DND-41 (cell line): ENCODE data around the gene EPB41L4A.

ENCODE experiments used
- ATAC-seq: fragments of 200-7000 bp; cut with Tn5 transposase; 3 replicates; pipeline ENCODE4 v1.9.1; 2021; ENCODE audit warnings: low read depth; ENCODE audit not compliant: insufficient read depth
- DNase-seq: peaks from one replicate; pipeline ENCODE4 v3.0.0-alpha.2; 2020
- H2AFZ ChIP-seq: 2 replicates; pipeline ENCODE4 v1.6.0; 2012; ENCODE audit warnings: low read depth, low read length
- H3K27ac ChIP-seq: 2 replicates; pipeline ENCODE4 v1.5.1; 2012; ENCODE audit warnings: low read length, inconsistent platforms
- H3K27me3 ChIP-seq: fragments of 200-600 bp; sonication (generic); 2 replicates; pipeline ENCODE4 v1.6.0; 2012; ENCODE audit warnings: low read length, mild to moderate bottlenecking, inconsistent platforms; ENCODE audit not compliant: insufficient read depth, poor library complexity
- H3K36me3 ChIP-seq: 2 replicates; pipeline ENCODE4 v1.5.1; 2012; ENCODE audit warnings: low read length, inconsistent platforms; ENCODE audit not compliant: insufficient read depth
- H3K4me1 ChIP-seq: 2 replicates; pipeline ENCODE4 v1.5.1; 2012; ENCODE audit warnings: mild to moderate bottlenecking, low read length; ENCODE audit not compliant: insufficient read depth
- H3K4me2 ChIP-seq: 2 replicates; pipeline ENCODE4 v1.6.0; 2012; ENCODE audit warnings: mild to moderate bottlenecking, moderate library complexity, low read length, inconsistent platforms; ENCODE audit not compliant: insufficient read depth
- H3K4me3 ChIP-seq, 2 experiments: fragments of 200-600 bp in 1 of 2; shearing (Covaris generic) in 1 of 2; 2 replicates each; pipeline ENCODE4 v1.5.1; 2012 to 2016; ENCODE audit warnings: inconsistent platforms in 2 of 2, low read length in 2 of 2, mild to moderate bottlenecking in 2 of 2, low read depth in 1 of 2, moderate library complexity in 1 of 2
- H3K79me2 ChIP-seq: 2 replicates; pipeline ENCODE4 v1.6.0; 2012; ENCODE audit warnings: low read length, inconsistent platforms; ENCODE audit not compliant: insufficient read depth
- H3K9ac ChIP-seq: 2 replicates; pipeline ENCODE4 v1.6.0; 2012; ENCODE audit warnings: low read depth, mild to moderate bottlenecking, inconsistent platforms, low read length, moderate library complexity
- H3K9me3 ChIP-seq: 2 replicates; pipeline ENCODE4 v1.5.1; 2012; ENCODE audit warnings: low read length, moderate library complexity, mild to moderate bottlenecking, inconsistent platforms; ENCODE audit not compliant: insufficient read depth, severe bottlenecking
- H4K20me1 ChIP-seq: 2 replicates; pipeline ENCODE4 v1.6.0; 2012; ENCODE audit warnings: low read length; ENCODE audit not compliant: insufficient read depth
- EZH2 ChIP-seq: IDR thresholded peaks from 3 replicates; pipeline ENCODE4 v1.6.1; 2012; ENCODE audit warnings: borderline replicate concordance, low read depth, mild to moderate bottlenecking, moderate library complexity, low read length, inconsistent platforms; ENCODE audit not compliant: severe bottlenecking
- TF ChIP-seq, protein P1 (sequence below): IDR thresholded peaks from 2 replicates; pipeline ENCODE4 v1.5.1; 2012; ENCODE audit warnings: borderline replicate concordance, low read length, moderate library complexity, mild to moderate bottlenecking; ENCODE audit not compliant: poor library complexity, severe bottlenecking; ENCODE audit errors: extremely low read depth

EPB41L4A gene

DNA sequence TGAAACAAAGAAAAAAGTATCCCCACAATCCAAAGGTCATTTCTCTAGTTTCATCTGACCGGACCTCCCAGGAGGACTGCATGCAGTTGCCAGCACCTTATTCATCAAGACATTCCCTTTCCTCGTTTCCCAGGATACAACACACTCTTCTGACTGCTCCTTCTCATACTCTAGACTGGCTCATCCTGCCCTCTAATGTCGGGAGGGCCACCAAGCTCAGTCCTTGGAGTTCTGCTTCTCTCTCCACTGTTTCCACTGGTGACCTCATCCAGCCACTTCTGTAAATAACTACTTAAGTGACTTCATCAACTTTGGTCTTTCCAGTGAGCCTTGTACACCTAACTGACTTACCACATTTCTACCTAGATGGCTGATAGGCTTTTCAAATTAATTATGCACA is 179.1 kb downstream of the EPB41L4A start:
- H3K79me2 ChIP-seq, result no peaks in the 10 kb centered on the region
- DNase-seq, result no peak
- TF ChIP-seq, protein P1, sequence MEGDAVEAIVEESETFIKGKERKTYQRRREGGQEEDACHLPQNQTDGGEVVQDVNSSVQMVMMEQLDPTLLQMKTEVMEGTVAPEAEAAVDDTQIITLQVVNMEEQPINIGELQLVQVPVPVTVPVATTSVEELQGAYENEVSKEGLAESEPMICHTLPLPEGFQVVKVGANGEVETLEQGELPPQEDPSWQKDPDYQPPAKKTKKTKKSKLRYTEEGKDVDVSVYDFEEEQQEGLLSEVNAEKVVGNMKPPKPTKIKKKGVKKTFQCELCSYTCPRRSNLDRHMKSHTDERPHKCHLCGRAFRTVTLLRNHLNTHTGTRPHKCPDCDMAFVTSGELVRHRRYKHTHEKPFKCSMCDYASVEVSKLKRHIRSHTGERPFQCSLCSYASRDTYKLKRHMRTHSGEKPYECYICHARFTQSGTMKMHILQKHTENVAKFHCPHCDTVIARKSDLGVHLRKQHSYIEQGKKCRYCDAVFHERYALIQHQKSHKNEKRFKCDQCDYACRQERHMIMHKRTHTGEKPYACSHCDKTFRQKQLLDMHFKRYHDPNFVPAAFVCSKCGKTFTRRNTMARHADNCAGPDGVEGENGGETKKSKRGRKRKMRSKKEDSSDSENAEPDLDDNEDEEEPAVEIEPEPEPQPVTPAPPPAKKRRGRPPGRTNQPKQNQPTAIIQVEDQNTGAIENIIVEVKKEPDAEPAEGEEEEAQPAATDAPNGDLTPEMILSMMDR, result no peak
- TF ChIP-seq EZH2, result no peak
- no peak overlapping the region for H2AFZ ChIP-seq
- ATAC-seq, result no peak
- no peaks in the 10 kb centered on the region for H3K9me3 ChIP-seq
- no peak overlapping the region for H3K27ac ChIP-seq
- no peak overlapping the region for H3K9ac ChIP-seq
- H3K4me1 ChIP-seq, result no peaks in the 10 kb centered on the region
- no peaks in the 10 kb centered on the region for H4K20me1 ChIP-seq
- no peak overlapping the region for H3K4me2 ChIP-seq
- H3K27me3 ChIP-seq, result peaks cover 9% of the 10 kb centered on the region
- H3K4me3 ChIP-seq, result no peak overlapping the region
- H3K36me3 ChIP-seq, result no peaks in the 10 kb centered on the region

DNA sequence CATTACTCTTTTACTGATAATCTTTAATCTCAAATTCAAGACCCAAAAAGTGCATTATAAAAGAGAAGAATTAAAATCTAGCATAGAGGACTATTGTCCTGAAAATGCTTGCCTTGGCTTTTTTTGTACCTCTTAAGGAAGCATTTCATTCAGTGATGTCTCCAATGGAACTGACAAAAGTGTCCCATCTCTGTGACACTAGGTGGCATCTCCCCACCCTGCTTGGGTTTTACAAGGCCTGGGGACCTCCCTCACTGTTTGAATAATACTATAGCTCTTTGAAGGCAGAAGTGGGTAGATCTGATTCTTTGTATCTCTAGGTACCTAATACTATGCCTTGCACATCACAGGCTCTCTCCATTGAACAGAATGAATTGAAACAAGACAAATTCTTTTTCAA is 180.6 kb downstream of the EPB41L4A start:
- Histone ChIP-seq H2AFZ (no peak overlapping the region), H3K9ac (no peak overlapping the region), H4K20me1 (no peaks in the 10 kb centered on the region), H3K36me3 (no peaks in the 10 kb centered on the region), H3K4me2 (no peak overlapping the region), H3K4me1 (no peaks in the 10 kb centered on the region), H3K9me3 (no peaks in the 10 kb centered on the region), H3K4me3 (no peak overlapping the region), H3K27me3 (peaks cover 10% of the 10 kb centered on the region), H3K27ac (no peak overlapping the region), H3K79me2 (no peaks in the 10 kb centered on the region)
- DNase-seq, result no peak
- TF ChIP-seq, protein P1, result no peak
- TF ChIP-seq EZH2, result no peak
- no peak; the same call in 2 of the 3 replicates for ATAC-seq

DNA sequence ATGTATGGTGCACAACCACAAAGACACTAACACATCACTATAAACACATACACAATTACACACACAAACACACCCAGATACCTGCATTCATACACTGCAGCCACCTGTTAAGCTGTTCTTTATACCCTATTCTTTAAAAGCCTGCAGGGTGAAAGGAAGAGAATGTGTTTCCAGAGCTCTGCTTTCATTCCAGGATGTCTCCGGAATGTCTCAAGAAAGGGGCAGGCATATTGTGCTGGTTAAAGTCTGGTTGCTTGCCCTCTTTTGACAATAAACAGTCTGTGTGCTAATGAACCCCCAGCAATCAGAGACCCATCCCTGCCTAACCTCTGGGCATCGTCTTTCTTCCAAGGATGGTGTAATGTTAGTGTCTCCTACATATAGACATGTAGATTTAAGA is 181.6 kb downstream of the EPB41L4A start:
- H3K4me2 ChIP-seq, result no peak overlapping the region
- peaks cover 10% of the 10 kb centered on the region for H3K27me3 ChIP-seq
- no peaks in the 10 kb centered on the region for H3K9me3 ChIP-seq
- H3K4me1 ChIP-seq, result no peaks in the 10 kb centered on the region
- no peak overlapping the region for H2AFZ ChIP-seq
- H3K79me2 ChIP-seq, result no peaks in the 10 kb centered on the region
- DNase-seq (no peak), ATAC-seq (no peak)
- no peak overlapping the region for H3K9ac ChIP-seq
- H4K20me1 ChIP-seq, result no peaks in the 10 kb centered on the region
- TF ChIP-seq EZH2, result no peak
- TF ChIP-seq, protein P1, result no peak
- H3K36me3 ChIP-seq, result no peaks in the 10 kb centered on the region
- H3K27ac ChIP-seq, result no peak overlapping the region
- no peak overlapping the region for H3K4me3 ChIP-seq

DNA sequence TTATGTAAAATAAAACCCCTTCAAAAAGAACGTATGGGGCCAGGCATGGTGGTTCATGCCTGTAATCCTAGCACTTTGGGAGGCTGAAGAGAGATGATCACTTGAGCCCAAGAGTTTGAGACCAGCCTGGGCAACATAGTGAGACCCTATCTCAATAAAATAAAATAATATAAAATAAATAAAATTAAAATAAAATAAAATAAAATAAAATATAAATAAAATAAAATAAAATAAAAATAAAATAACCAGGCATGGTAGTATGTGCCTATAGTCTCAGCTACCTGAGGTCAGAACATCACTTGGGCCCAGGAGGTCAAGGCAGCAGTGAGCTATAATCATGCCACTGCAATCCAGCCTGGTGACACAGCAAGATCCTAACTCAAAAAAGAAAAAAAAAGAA is 185.1 kb downstream of the EPB41L4A start:
- no peak overlapping the region for H2AFZ ChIP-seq
- no peaks in the 10 kb centered on the region for H3K36me3 ChIP-seq
- ATAC-seq, result no peak
- H3K27ac ChIP-seq, result no peak overlapping the region
- TF ChIP-seq, protein P1, result no peak
- no peak for TF ChIP-seq EZH2
- no peaks in the 10 kb centered on the region for H4K20me1 ChIP-seq
- H3K79me2 ChIP-seq, result no peaks in the 10 kb centered on the region
- H3K4me1 ChIP-seq, result no peaks in the 10 kb centered on the region
- H3K9ac ChIP-seq, result no peak overlapping the region
- H3K27me3 ChIP-seq, result peaks cover 4% of the 10 kb centered on the region
- no peak for DNase-seq
- no peaks in the 10 kb centered on the region for H3K9me3 ChIP-seq
- no peak overlapping the region for H3K4me2 ChIP-seq
- H3K4me3 ChIP-seq, result no peak overlapping the region
